Breast epithelium (tissue), 3 donors: ENCODE results near the gene CRYBB2.

Experiments
- CTCF ChIP-seq, 3 donors: fragments of 450-650 bp; IDR thresholded peaks; one replicate each; pipeline ENCODE4 v1.5.1; 2016 to 2017; ENCODE audit warnings: antibody characterized with exemption in 3 of 3, mild to moderate bottlenecking in 3 of 3, moderate library complexity in 3 of 3
- POLR2A ChIP-seq: fragments of 450-650 bp; IDR thresholded peaks from one replicate; pipeline ENCODE4 v1.6.1; 2016; ENCODE audit warnings: antibody characterized with exemption, mild to moderate bottlenecking, moderate library complexity
- POLR2AphosphoS5 ChIP-seq, 3 donors: sonication (generic); formaldehyde crosslinking; IDR thresholded peaks; one replicate each; pipeline ENCODE4 v1.6.1; 2017; ENCODE audit warnings: antibody characterized with exemption in 3 of 3

- TF ChIP-seq CTCF (IDR thresholded peaks at IDR 0.05) (no peak), POLR2AphosphoS5 (IDR thresholded peaks at IDR 0.05) (no peak), POLR2A (no peak)
Observed at GRCh38 chr22:25228822-25229221, 9.4 kb downstream of the CRYBB2 start.
